HG02678 (cell line): Measurements from ENCODE around the gene ITGB1BP1.

ENCODE experiments used
- ATAC-seq: cut with Tn5 transposase; IDR thresholded peaks from one replicate; pipeline ENCODE4 v1.9.1; 2021; ENCODE audit warnings: mild to moderate bottlenecking, moderate library complexity; ENCODE audit not compliant: unreplicated experiment

The ITGB1BP1 gene

GRCh38 chr2:9428965-9429577 is 5.7 kb upstream of the ITGB1BP1 start:
- ATAC-seq, result no peak

- no peak for ATAC-seq
These were observed 1.3 kb upstream of the ITGB1BP1 start for GRCh38 chr2:9424447-9425164.

GRCh38 chr2:9423922-9424272 is 569 bp upstream of the ITGB1BP1 start:
- ATAC-seq, result peak; percentile 1

- peak; percentile 32 for ATAC-seq
These were observed 818 bp downstream of the ITGB1BP1 start for GRCh38 chr2:9422321-9423099.

GRCh38 chr2:9420495-9420894 is 2.8 kb downstream of the ITGB1BP1 start:
- ATAC-seq, result no peak

GRCh38 chr2:9419541-9419940 is 3.8 kb downstream of the ITGB1BP1 start:
- no peak for ATAC-seq

- no peak for ATAC-seq
These were observed 4.6 kb downstream of the ITGB1BP1 start for GRCh38 chr2:9418746-9419145.

GRCh38 chr2:9417725-9418124 is 5.6 kb downstream of the ITGB1BP1 start:
- ATAC-seq, result no peak

GRCh38 chr2:9416962-9417316 is 6.4 kb downstream of the ITGB1BP1 start:
- ATAC-seq, result no peak

GRCh38 chr2:9416267-9416961 is 6.9 kb downstream of the ITGB1BP1 start:
- ATAC-seq, result no peak

- ATAC-seq, result no peak
These were observed 7.7 kb downstream of the ITGB1BP1 start for GRCh38 chr2:9415516-9416169.

- no peak for ATAC-seq
These were observed 10.5 kb downstream of the ITGB1BP1 start for GRCh38 chr2:9412781-9413180.

- ATAC-seq, result no peak
These were observed 13.2 kb downstream of the ITGB1BP1 start for GRCh38 chr2:9410108-9410507.

GRCh38 chr2:9408641-9409151 is 14.6 kb downstream of the ITGB1BP1 start:
- no peak for ATAC-seq

GRCh38 chr2:9407363-9407811 is 15.9 kb downstream of the ITGB1BP1 start:
- ATAC-seq, result no peak

- ATAC-seq, result no peak
These were observed 16.6 kb downstream of the ITGB1BP1 start for GRCh38 chr2:9406529-9407362.

GRCh38 chr2:9405636-9406035 is 17.7 kb downstream of the ITGB1BP1 start:
- no peak for ATAC-seq

GRCh38 chr2:9404451-9404850 is 18.9 kb downstream of the ITGB1BP1 start:
- ATAC-seq, result no peak

- ATAC-seq, result no peak
These were observed 19.4 kb downstream of the ITGB1BP1 start for GRCh38 chr2:9403924-9404323.
